HuH-7 (cell line): ENCODE results near the gene BRAF.
"Not testable (repeated sequence)": the region's sequence is repeated elsewhere in the genome, so short reads cannot be mapped to it uniquely, and the experiment has no call there.

Source experiments
- DNase-seq: peaks from one replicate; pipeline ENCODE4 v3.0.0; 2011; ENCODE audit warnings: low spot score

Gene BRAF

DNA sequence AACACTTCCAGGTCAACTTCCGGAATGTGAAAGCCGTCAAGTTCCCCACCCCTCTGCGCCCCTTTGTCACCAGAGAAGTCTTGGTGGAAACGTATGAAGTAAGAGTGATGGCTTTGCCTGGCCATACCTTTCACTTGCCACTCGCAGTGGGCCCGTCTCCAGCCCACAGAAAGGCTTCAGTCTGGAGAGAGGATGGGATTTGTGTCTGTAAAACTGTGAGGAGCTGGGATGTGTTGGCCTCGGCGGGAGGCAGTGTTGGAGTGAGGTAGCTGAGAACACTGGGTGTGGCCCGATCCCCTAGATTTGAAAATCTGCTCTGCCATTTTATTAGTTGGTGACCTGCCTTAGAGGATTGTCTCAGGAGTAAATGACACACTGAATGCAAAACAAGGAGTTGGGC is 245.5 kb downstream of the BRAF start:
- no peak for DNase-seq

GRCh38 chr7:140678816-140679130 is 246.0 kb downstream of the BRAF start:
- DNase-seq = no peak

DNA sequence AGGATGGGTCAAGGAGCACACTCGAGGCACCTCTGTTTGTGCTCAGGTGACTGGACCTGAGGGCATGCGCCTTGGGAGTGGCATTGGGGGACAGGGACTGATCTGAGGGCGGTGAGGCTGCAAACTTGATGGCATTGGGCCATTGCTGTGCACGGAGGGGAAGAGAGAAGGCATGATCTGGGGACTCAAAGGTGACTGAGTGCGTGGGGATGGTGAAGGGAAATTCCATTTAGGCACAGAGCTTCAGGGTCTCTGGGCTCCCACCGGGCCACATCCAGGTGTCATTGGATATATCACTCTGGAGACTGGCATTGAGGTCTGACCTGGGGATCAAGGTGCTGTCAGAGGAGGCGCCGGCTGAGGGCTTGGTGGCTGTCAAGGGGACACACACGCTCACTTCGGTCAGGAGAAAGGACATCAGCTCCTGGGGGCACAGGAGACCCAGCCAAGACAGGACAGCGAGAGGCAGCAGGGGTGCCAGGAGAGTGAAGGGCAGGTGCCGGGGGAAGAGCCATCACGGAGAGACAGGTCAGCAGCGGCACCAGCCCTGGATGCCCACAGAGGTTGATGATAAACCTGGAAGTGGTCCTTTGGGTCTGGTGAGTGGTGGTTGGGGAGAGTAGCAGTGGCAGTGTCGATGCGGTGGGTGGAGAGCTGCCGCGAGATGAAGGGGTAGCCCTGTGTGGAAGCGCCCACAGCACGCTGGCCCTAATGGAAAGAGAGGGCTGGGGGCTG is 246.5 kb downstream of the BRAF start:
- DNase-seq = no peak

GRCh38 chr7:140677496-140677895 is 247.2 kb downstream of the BRAF start:
- DNase-seq = no peak

- DNase-seq = not testable (repeated sequence)
Measured at GRCh38 chr7:140676956-140677355, 247.8 kb downstream of the BRAF start.

GRCh38 chr7:140676306-140676705 is 248.4 kb downstream of the BRAF start:
- DNase-seq = no peak

- DNase-seq = no peak
Measured at GRCh38 chr7:140675726-140676125, 249.0 kb downstream of the BRAF start.

DNA sequence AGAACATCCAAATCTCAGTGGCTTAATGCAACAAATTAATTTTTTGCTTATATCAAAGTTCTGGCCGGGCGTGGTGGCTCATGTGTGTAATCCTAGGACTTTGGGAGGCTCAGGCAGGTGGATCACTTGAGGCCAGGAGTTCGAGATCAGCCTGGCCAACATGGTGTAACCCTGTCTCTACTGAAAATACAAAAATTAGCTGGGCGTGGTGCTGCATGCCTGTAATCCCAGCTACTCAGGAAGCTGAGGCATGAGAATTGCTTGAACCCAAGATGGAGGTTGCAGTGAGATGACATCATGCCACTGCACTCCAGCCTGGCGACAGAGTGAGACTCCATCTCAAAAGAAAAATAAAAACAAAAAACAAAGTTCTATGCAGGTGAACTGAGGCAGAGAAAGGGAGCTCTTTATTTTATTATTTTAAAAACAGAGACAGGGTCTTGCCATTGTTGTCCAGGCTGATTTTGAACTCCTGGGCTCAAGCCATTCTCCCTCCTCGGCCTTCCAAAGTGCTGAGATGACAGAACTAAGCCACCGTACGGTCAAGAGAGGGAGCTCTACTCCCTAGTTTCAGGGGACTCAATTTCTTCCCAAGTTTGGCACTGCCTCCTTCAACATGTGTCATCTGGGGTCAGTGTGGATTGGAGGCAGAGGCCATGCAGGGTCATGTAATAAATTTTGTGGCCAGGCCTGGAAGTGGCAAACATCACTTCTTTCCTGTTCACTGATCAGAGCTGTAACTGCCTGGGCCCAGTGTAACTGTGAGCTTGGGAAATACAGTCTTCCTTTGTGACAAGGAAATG is 249.6 kb downstream of the BRAF start:
- peak; percentile 88 for DNase-seq

GRCh38 chr7:140674356-140674800 is 250.4 kb downstream of the BRAF start:
- no peak for DNase-seq

DNA sequence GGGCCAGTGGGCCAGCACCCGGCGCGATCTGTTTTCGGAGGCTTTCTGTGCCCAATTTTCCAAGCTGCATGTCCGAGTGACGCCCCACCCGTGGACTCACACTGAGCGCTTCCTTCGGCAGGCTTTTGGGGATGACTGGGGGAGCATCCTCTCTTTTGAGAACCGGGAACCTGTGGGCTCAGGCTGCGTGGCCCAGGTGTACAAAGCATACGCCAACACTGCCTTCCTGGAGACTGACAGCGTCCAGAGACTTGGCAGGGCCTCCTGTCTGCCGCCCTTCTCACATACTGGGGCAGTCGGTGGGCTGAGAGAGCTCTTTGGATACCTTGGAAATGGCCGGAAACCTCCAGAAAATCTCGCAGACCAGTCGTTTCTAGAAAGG is 251.0 kb downstream of the BRAF start:
- DNase-seq = no peak

DNA sequence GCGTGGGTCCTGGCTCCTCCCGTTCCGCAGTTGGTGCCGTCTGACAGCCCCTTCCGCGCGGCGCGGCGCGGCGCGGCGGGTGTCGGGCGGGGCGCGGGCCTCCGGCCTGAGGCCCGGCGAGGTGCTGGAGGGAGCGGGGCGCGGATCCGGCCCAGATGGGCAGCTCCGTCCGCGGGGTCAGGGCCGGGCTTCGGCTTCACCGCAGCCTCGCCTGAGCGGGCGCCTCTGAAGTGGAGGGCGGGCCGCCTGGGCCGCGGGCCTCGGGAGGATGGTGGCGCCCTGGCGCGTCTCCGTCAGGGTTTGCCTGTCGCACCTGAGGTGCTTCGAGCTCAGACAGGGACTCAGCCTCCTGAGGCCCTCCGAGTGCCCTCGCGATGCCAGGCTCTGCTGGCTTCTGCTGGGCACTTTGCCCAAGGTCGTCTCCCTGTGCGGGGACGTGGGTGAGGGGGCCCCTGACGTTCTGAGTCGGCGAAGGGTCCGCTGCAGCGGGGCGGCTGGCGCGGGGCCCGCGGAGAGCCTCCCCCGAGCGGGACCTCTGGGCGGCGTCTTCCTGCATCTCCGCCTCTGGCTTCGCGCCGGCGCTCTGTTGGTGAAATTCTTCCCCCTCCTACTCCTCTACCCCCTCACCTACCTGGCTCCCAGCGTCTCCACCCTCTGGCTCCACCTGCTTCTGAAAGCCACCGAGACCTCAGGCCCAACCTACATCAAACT is 251.5 kb downstream of the BRAF start:
- peak; percentile 66 for DNase-seq

- DNase-seq = peak; percentile 92
Measured at GRCh38 chr7:140672382-140673062, 252.2 kb downstream of the BRAF start, which contains the start of gene ADCK2. Gene ADCK2 (plus strand): TSS chr7:140672945. CDS start chr7:140673331, 386 bp downstream.

DNA sequence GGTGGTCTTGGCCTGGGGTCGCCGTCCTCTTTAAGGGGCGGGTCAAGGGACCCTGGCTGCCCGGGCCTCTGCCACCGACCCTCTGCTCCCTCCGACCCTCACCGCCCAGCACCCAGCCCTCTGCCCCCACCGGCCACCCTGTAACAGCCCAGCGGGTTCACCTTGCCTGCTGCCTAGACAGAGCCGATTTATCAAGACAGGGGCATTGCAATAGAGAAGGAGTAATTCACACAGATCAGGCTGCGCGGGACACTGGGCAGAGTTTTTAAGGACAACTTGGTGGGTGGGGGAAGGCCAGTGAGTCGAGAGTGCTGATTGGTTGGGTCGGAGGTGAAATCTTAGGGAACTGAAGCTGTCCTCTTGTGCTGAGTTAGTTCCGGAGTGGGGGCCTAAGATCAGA is 252.8 kb downstream of the BRAF start:
- DNase-seq = no peak

- no peak for DNase-seq
Measured at GRCh38 chr7:140670343-140670935, 254.3 kb downstream of the BRAF start.

DNA sequence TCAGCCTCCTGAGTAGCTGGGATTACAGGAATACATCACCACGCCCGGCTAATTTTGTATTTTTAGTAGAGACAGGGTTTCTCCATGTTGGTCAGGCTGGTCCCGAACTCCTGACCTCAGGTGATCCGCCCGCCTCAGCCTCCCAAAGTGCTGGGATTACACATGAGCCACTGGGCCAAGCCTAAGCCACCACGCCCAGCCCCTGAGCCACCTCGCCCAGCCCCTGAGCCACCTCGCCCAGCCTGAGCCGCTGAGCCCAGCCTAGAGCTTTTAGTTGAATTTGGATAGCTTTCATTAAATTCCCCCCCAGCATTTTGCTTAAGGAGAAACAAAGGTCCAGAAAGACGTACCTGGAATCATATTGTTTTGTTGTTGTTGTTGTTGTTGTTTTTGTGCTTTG is 254.9 kb downstream of the BRAF start:
- DNase-seq = not testable (repeated sequence)

- no peak for DNase-seq
Measured at GRCh38 chr7:140669352-140669751, 255.4 kb downstream of the BRAF start.
